Adrenal gland (tissue), 12 donors: ENCODE data around the gene SIL1. TPM values are rescaled to one million over a fixed set of nuclear protein-coding genes. Genes with fewer than 3 reads are reported as not detected.

ENCODE experiments used
- DNase-seq, 7 donors: peaks; one replicate each; pipeline ENCODE4 v3.0.0-alpha.2; 2019 to 2020
- H3K27ac ChIP-seq, 5 donors: fragments of 200-600 bp; sonication (generic) in 4 of 5; 1 replicate in 3 of 5; 2 replicates in 2 of 5; pipeline versions ENCODE4 v1.5.1 to v1.8.0; 2016 to 2020; ENCODE audit warnings: mild to moderate bottlenecking in 1 of 5
- H3K27me3 ChIP-seq: fragments of 200-600 bp; 2 replicates; pipeline ENCODE4 v1.8.0; 2021
- H3K36me3 ChIP-seq, 2 donors: fragments of 200-600 bp; replicated peaks in 1 of 2; 1 replicate in 1 of 2; 2 replicates in 1 of 2; pipeline versions ENCODE4 v1.5.1 to v1.8.0; 2018 to 2022
- H3K4me1 ChIP-seq, 2 donors: fragments of 200-600 bp; replicated peaks in 1 of 2; 1 replicate in 1 of 2; 2 replicates in 1 of 2; pipeline versions ENCODE4 v1.5.1 to v1.8.0; 2018 to 2021
- H3K4me3 ChIP-seq, 4 donors: fragments of 200-600 bp; sonication (generic) in 3 of 4; one replicate each; pipeline ENCODE4 v1.5.1; 2016 to 2018
- H3K9me3 ChIP-seq, 3 donors: fragments of 200-600 bp; sonication (generic) in 1 of 3; replicated peaks in 1 of 3; 1 replicate in 2 of 3; 2 replicates in 1 of 3; pipeline versions ENCODE4 v1.5.1 to v1.8.0; 2016 to 2021
- CTCF ChIP-seq, 6 experiments: fragments of 450-650 bp in 4 of 6; fragments of 200-600 bp in 2 of 6; sonication (generic) in 1 of 6; IDR thresholded peaks; 1 replicate in 5 of 6; 2 replicates in 1 of 6; pipeline versions ENCODE4 v1.5.1 to v1.8.0; 2016 to 2021; ENCODE audit warnings: antibody characterized with exemption in 6 of 6, mild to moderate bottlenecking in 2 of 6, moderate library complexity in 1 of 6
- POLR2A ChIP-seq, 2 donors: fragments of 450-650 bp; IDR thresholded peaks; one replicate each; pipeline ENCODE4 v1.6.1; 2017; ENCODE audit warnings: antibody characterized with exemption in 2 of 2, mild to moderate bottlenecking in 2 of 2, moderate library complexity in 1 of 2
- WGBS, 4 donors: extraction: QIAGEN DNeasy Blood & Tissue Kit in 2 of 4; methylation state at CpG; one replicate each; pipeline versions ENCODE4 v1.1.5 to v1.1.7; 2013 to 2017; 5-methylcytosine and 5-hydroxymethylcytosine counted together
- intact Hi-C, 2 donors: fragments of 100-400 bp; cut with DNase I; formaldehyde crosslinking; loops; one replicate each; pipeline versions ENCODE4 v1.14.1 to v1.15.0; 2022 to 2023
- polyA plus RNA-seq, 3 donors: library from polyadenylated mRNA; stranded (reverse); fragments of 200-250 nt in 2 of 3; fragments of 350-450 nt in 1 of 3; fragmentation: Illumina TruSeq in 1 of 3; extraction: RNeasy Lipid Tissue Mini Kit (QIAGEN cat#74804) in 1 of 3; gene quantifications; one replicate each; pipeline ENCODE4 v1.2.3, GENCODE V29; 2013 to 2014
- total RNA-seq, 9 donors: library from RNA; depleted of rRNA in 4 of 9; stranded (reverse); fragments of >200 nt in 4 of 9; fragments of 120-200 nt in 1 of 9; fragmentation: NEBNext Ultra II Directional in 1 of 9; extraction: Animal tissue kit (Norgen Biotek cat#: 25700) in 1 of 9; gene quantifications; one replicate each; pipeline versions ENCODE4 v1.1.0 to v1.2.4, GENCODE V29; 2013 to 2023
- donor health status: healthy with polysubstance abuse.
- donor health status: Bipolar disorder and iron deficiency.
- donor health status: DM: yes; HTN: yes; CAD: no.
- donor health status: DM: no; HTN: no; CAD: no.
- donor health status: DM: no; HTN: no; CAD: no.
- donor health status: DM: yes; HTN: yes; CAD: no.

SIL1 gene
- total and polyA plus RNA-seq, 12 donors, result 81.9 to 313 (median 142) TPM

GRCh38 chr5:139140591-139141071 is 57.5 kb downstream of the SIL1 start:
- Histone ChIP-seq H3K4me3 (no peak overlapping the region), H3K36me3 (no peaks in the 10 kb centered on the region), H3K4me1 (peaks cover 29 to 44% of the 10 kb centered on the region in 2 donors), H3K27ac (peak overlapping the region in 3 of 5 donors; percentile 56 to 62 (median 60)), H3K27me3 (no peaks in the 10 kb centered on the region), H3K9me3 (no peaks in the 10 kb centered on the region)
- intact Hi-C loops, result no loop called here
- 47 to 70% (median 52%) methylated on average over 6 of the region's 6 CpGs for WGBS, 4 donors
- no peak for DNase-seq
- TF ChIP-seq CTCF (IDR thresholded peaks at IDR 0.05) (no peak), POLR2A (IDR thresholded peaks at IDR 0.05) (no peak)

- no peaks in the 10 kb centered on the region for H3K27me3 ChIP-seq
- H3K36me3 ChIP-seq, result no peaks in the 10 kb centered on the region
- no peaks in the 10 kb centered on the region for H3K9me3 ChIP-seq
- TF ChIP-seq POLR2A (IDR thresholded peaks at IDR 0.05) (no peak), CTCF (IDR thresholded peaks at IDR 0.05) (no peak)
- 10 to 23% (median 22%) methylated on average over 3 of the region's 3 CpGs for WGBS, 4 donors
- H3K4me1 ChIP-seq, result peaks cover 29 to 44% of the 10 kb centered on the region in 2 donors
- no peak overlapping the region for H3K4me3 ChIP-seq
- DNase-seq, result peak; percentile 52 to 80 (median 64)
- intact Hi-C loops, result no loop called here
- peak overlapping the region in 4 of 5 donors; percentile 24 to 63 (median 44) for H3K27ac ChIP-seq
Measured at GRCh38 chr5:139138809-139139208, 59.4 kb downstream of the SIL1 start.

GRCh38 chr5:139138109-139138508 is 60.1 kb downstream of the SIL1 start:
- H3K27ac ChIP-seq, result peak overlapping the region in 4 of 5 donors; percentile 24 to 63 (median 44)
- TF ChIP-seq POLR2A (IDR thresholded peaks at IDR 0.05) (no peak), CTCF (IDR thresholded peaks at IDR 0.05) (no peak)
- H3K4me3 ChIP-seq, result no peak overlapping the region
- no peak for DNase-seq
- no peaks in the 10 kb centered on the region for H3K36me3 ChIP-seq
- no peaks in the 10 kb centered on the region for H3K9me3 ChIP-seq
- 63 to 69% (median 67%) methylated on average over 4 of the region's 4 CpGs for WGBS, 4 donors
- peaks cover 29 to 44% of the 10 kb centered on the region in 2 donors for H3K4me1 ChIP-seq
- intact Hi-C loops, result no loop called here
- H3K27me3 ChIP-seq, result no peaks in the 10 kb centered on the region

- WGBS, 4 donors, result 54 to 85% (median 81%) methylated on average over 3 to 4 of the region's 4 CpGs
- H3K36me3 ChIP-seq, result no peaks in the 10 kb centered on the region
- H3K4me1 ChIP-seq, result peaks cover 29 to 45% of the 10 kb centered on the region in 2 donors
- intact Hi-C loops, result no loop called here
- H3K27ac ChIP-seq, result peak overlapping the region in 3 of 5 donors; percentile 24 to 63 (median 62)
- no peaks in the 10 kb centered on the region for H3K27me3 ChIP-seq
- no peak for TF ChIP-seq POLR2A (IDR thresholded peaks at IDR 0.05)
- peak in 3 of 6 experiments; percentile 36 to 49 (median 38) for TF ChIP-seq CTCF (IDR thresholded peaks at IDR 0.05)
- no peak overlapping the region for H3K4me3 ChIP-seq
- no peaks in the 10 kb centered on the region for H3K9me3 ChIP-seq
- DNase-seq, result peak in 4 of 7 donors; percentile 26 to 45 (median 39)
Measured at GRCh38 chr5:139137697-139138096, 60.5 kb downstream of the SIL1 start.
